Measurements from ENCODE around the gene DCDC1.

DNA sequence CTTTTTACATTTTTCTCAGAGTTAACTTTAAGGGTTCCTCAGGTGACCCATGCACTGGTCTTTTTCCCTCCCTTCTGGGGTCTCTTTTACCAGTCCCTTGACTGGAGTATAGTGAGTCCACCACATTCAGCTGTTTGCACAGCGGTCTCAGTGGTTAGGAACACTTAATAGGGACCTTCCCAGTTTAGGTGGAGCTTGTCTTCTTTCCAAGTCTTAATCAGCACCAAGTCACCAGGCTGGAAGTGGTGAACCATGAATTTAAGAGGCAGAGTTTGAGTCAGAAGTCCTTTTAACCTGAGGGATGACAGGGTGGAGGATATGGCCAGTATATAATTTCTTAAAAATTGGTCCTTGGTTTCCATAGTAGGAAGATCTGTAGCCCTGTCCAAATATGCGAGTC, 433.7 kb downstream of the DCDC1 start:
- TF ChIP-seq POLR2A (IDR thresholded peaks at IDR 0.05; ENCODE audit: low read length) = no peak
- TF ChIP-seq GATA1 (IDR thresholded peaks at IDR 0.05; ENCODE audit: low read depth, low read length) = no peak
